OCI-LY3 (cell line): ENCODE results near the gene GPR26.

Experiments
- H2AFZ ChIP-seq: fragments of 200-600, 300-600 bp; shearing (Covaris generic); 2 replicates; pipeline ENCODE4 v1.6.0; 2014; ENCODE audit warnings: antibody characterized with exemption, low read depth, low read length
- H3K27ac ChIP-seq: fragments of 200-600, 300-600 bp; sonication (generic); 2 replicates; pipeline ENCODE4 v1.5.1; 2014; ENCODE audit warnings: mild to moderate bottlenecking, low read length, moderate library complexity, mixed read lengths
- H3K27me3 ChIP-seq: fragments of 200-600, 300-600 bp; sonication (generic); 2 replicates; pipeline ENCODE4 v1.6.1; 2014; ENCODE audit warnings: low read depth, low read length, mixed read lengths
- H3K36me3 ChIP-seq: fragments of 200-600, 300-600 bp; sonication (generic); replicated peaks from 2 replicates; pipeline ENCODE3; 2014; ENCODE audit warnings: low read depth, low read length, mixed read lengths
- H3K4me1 ChIP-seq: fragments of 300-600, 200-600 bp; sonication (generic); 2 replicates; pipeline ENCODE4 v1.6.1; 2014; ENCODE audit warnings: low read length, mixed read lengths
- H3K4me2 ChIP-seq: fragments of 200-600, 300-600 bp; sonication (generic); 2 replicates; pipeline ENCODE4 v1.6.1; 2014; ENCODE audit warnings: low read length, mixed read lengths
- H3K4me3 ChIP-seq: fragments of 300-600, 200-600 bp; sonication (generic); 2 replicates; pipeline ENCODE4 v1.5.1; 2014; ENCODE audit warnings: antibody characterized with exemption, mild to moderate bottlenecking, low read length, moderate library complexity
- H3K79me2 ChIP-seq: fragments of 300-600, 200-600 bp; shearing (Covaris generic); 2 replicates; pipeline ENCODE4 v1.6.1; 2014; ENCODE audit warnings: mild to moderate bottlenecking, low read length, mixed read lengths
- H3K9ac ChIP-seq: fragments of 300-600, 200-600 bp; shearing (Covaris generic); 2 replicates; pipeline ENCODE4 v1.6.0; 2014; ENCODE audit warnings: mild to moderate bottlenecking, low read length, moderate library complexity
- H3K9me3 ChIP-seq: fragments of 200-600, 300-600 bp; shearing (Covaris generic); 2 replicates; pipeline ENCODE4 v1.6.1; 2014; ENCODE audit warnings: low read length, mixed read lengths; ENCODE audit not compliant: insufficient read depth
- H4K20me1 ChIP-seq: fragments of 200-600, 300-600 bp; sonication (generic); 2 replicates; pipeline ENCODE4 v1.6.1; 2016; ENCODE audit warnings: low read length, mixed read lengths; ENCODE audit not compliant: insufficient read depth
- EZH2phosphoT487 ChIP-seq: fragments of 200-600 bp; shearing (Covaris generic); IDR thresholded peaks from 2 replicates; pipeline ENCODE4 v1.6.1; 2018; ENCODE audit warnings: antibody characterized with exemption, mixed run types, low read depth
- TF ChIP-seq, protein P1 (sequence below): fragments of 200-600, 300-600 bp; sonication (generic); IDR thresholded peaks from 2 replicates; pipeline ENCODE4 v1.5.1; 2014; ENCODE audit warnings: antibody characterized with exemption, low read length, low read depth

The GPR26 gene

DNA sequence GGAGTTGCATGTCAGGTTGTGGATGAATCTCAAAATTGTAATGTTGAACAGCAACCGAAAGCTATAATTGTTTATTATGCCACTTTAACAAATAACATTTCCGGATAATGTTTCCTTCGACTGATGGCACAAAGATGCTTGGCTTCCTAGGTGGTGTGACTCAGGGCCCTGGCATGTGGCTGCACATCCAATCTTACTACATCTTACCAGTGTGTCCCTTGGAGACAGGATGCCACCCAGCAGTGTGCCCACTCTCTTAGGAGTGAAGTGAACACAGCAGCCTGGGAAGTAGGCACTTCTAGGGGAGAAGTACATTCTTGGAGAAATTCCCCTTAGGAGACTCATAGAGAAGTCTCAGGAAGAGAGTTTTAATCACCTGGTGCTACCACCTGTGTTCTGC is 33.0 kb upstream of the GPR26 start:
- H3K27me3 ChIP-seq, result 0 out of 2 replicates have a peak, but pooled peaks cover under 1% of the 10 kb centered on the region
- no peak overlapping the region for H2AFZ ChIP-seq
- H3K4me1 ChIP-seq, result no peaks in the 10 kb centered on the region

DNA sequence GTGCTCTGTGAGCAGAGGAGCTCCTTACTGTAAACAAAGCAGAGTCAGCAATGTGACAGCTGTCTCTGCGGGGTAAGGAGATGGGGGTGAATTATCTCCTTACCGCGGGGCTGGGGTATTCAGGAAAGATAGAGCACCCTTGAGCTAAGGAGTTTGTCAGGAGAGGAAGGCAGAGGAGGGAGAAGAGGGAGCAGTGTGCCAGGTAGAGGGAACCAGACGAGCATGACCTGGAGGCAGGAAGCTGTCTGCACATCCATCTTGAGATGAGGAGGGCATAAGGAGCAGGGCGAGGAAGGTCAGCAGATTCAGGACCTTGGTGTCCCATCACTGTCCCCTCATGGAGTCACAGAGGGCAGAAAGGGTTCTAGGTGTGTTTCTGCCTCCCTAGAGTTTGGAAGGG is 32.5 kb upstream of the GPR26 start:
- Histone ChIP-seq H3K4me2 (no peak overlapping the region), H3K27ac (no peak overlapping the region), H3K9ac (no peak overlapping the region), H3K4me3 (no peak overlapping the region), H3K36me3 (no peaks in the 10 kb centered on the region), H3K79me2 (no peaks in the 10 kb centered on the region), H3K4me1 (no peaks in the 10 kb centered on the region), H4K20me1 (no peaks in the 10 kb centered on the region), H2AFZ (no peak overlapping the region), H3K9me3 (no peaks in the 10 kb centered on the region), H3K27me3 (peaks cover 4% of the 10 kb centered on the region; the same call in 1 of the 2 replicates)
- TF ChIP-seq, protein P1, sequence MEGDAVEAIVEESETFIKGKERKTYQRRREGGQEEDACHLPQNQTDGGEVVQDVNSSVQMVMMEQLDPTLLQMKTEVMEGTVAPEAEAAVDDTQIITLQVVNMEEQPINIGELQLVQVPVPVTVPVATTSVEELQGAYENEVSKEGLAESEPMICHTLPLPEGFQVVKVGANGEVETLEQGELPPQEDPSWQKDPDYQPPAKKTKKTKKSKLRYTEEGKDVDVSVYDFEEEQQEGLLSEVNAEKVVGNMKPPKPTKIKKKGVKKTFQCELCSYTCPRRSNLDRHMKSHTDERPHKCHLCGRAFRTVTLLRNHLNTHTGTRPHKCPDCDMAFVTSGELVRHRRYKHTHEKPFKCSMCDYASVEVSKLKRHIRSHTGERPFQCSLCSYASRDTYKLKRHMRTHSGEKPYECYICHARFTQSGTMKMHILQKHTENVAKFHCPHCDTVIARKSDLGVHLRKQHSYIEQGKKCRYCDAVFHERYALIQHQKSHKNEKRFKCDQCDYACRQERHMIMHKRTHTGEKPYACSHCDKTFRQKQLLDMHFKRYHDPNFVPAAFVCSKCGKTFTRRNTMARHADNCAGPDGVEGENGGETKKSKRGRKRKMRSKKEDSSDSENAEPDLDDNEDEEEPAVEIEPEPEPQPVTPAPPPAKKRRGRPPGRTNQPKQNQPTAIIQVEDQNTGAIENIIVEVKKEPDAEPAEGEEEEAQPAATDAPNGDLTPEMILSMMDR, result no peak
- no peak for TF ChIP-seq EZH2phosphoT487

More for the DNA sequence above, 33.0 kb upstream of the GPR26 start:
- no peaks in the 10 kb centered on the region for H3K9me3 ChIP-seq
- H3K27ac ChIP-seq, result no peak overlapping the region
- TF ChIP-seq EZH2phosphoT487, result no peak
- TF ChIP-seq, protein P1, result no peak
- H3K4me3 ChIP-seq, result no peak overlapping the region
- H3K9ac ChIP-seq, result no peak overlapping the region
- H3K4me2 ChIP-seq, result no peak overlapping the region
- no peaks in the 10 kb centered on the region for H3K79me2 ChIP-seq
- no peaks in the 10 kb centered on the region for H4K20me1 ChIP-seq
- H3K36me3 ChIP-seq, result no peaks in the 10 kb centered on the region

DNA sequence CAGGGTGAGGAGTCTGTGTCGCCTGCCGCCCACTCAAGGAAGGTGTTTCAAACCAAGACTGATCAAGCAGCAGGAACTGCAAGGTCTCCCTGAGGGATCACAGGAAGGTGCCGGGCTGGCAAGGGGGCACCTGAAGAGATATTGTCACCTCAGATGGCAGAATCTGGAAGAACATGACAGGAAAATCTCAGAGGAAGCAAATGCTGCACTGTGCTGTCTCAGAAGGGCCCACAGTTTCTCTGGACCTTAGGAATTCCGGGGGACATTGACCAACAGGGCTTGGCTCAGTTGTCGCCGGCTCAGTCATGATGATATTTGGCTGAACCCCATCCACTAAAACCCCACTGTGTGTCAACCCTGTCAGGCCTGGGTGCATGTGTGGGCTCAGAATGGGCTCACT is 31.9 kb upstream of the GPR26 start:
- H3K4me3 ChIP-seq, result no peak overlapping the region
- H3K9ac ChIP-seq, result no peak overlapping the region
- no peak overlapping the region for H3K4me2 ChIP-seq
- no peaks in the 10 kb centered on the region for H3K9me3 ChIP-seq
- H3K4me1 ChIP-seq, result no peaks in the 10 kb centered on the region
- H3K36me3 ChIP-seq, result no peaks in the 10 kb centered on the region
- no peaks in the 10 kb centered on the region for H4K20me1 ChIP-seq
- no peak overlapping the region for H2AFZ ChIP-seq
- H3K27me3 ChIP-seq, result peaks cover 7% of the 10 kb centered on the region; the same call in 1 of the 2 replicates
- TF ChIP-seq EZH2phosphoT487, result no peak
- TF ChIP-seq, protein P1, result no peak
- H3K79me2 ChIP-seq, result no peaks in the 10 kb centered on the region
- no peak overlapping the region for H3K27ac ChIP-seq

DNA sequence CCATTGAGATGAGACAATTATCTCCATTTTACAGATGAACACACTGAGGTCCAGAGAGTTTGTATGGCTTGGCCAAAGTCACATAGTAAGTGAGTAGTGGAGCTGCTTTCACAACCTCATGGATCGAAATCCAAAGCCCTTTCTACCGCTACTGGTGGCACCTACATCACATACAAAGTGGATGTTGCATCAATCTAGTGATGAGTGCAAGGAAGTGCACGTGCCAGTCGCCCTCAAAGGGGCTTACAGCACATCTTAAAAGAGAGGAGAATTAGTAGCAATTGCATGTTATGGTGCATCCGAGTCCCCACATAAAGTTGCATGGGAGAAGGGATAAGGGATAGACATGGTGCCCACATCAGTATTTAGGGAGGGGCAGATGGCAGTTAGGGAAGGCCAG is 31.0 kb upstream of the GPR26 start:
- H3K4me1 ChIP-seq, result no peaks in the 10 kb centered on the region
- no peaks in the 10 kb centered on the region for H4K20me1 ChIP-seq
- H3K27ac ChIP-seq, result no peak overlapping the region
- H3K79me2 ChIP-seq, result no peaks in the 10 kb centered on the region
- no peak overlapping the region for H2AFZ ChIP-seq
- H3K4me3 ChIP-seq, result no peak overlapping the region
- no peak overlapping the region for H3K9ac ChIP-seq
- H3K9me3 ChIP-seq, result no peaks in the 10 kb centered on the region
- TF ChIP-seq, protein P1, result no peak
- no peak for TF ChIP-seq EZH2phosphoT487
- H3K27me3 ChIP-seq, result peaks cover 15% of the 10 kb centered on the region
- H3K36me3 ChIP-seq, result no peaks in the 10 kb centered on the region
- H3K4me2 ChIP-seq, result no peak overlapping the region
